NCI-H345 treated with DMSO at 0.1 percent for 48 hours (cell line): Measurements from ENCODE around the gene KDM4B.
A peak's percentile ranks its signal among the peaks of the same experiment; 100 is the strongest.

Experiments used
- DNase-seq: peaks from one replicate; lab custom pipeline; 2025; ENCODE audit not compliant: unreplicated experiment; lab: John Stamatoyannopoulos, UW

KDM4B gene

GRCh38 chr19:5012688-5013457 is 44.0 kb downstream of the KDM4B start:
- DNase-seq: no peak

- no peak for DNase-seq
These were observed 44.8 kb downstream of the KDM4B start for GRCh38 chr19:5013761-5014160.

GRCh38 chr19:5014941-5015340 is 46.0 kb downstream of the KDM4B start:
- no peak for DNase-seq

GRCh38 chr19:5016268-5016667 is 47.4 kb downstream of the KDM4B start:
- no peak for DNase-seq

GRCh38 chr19:5016781-5017180 is 47.9 kb downstream of the KDM4B start:
- no peak for DNase-seq

- no peak for DNase-seq
These were observed 48.3 kb downstream of the KDM4B start for GRCh38 chr19:5017235-5017634.

- no peak for DNase-seq
These were observed 49.5 kb downstream of the KDM4B start for GRCh38 chr19:5018224-5019015.

- no peak for DNase-seq
These were observed 51.5 kb downstream of the KDM4B start for GRCh38 chr19:5020368-5020767.

- DNase-seq: no peak
These were observed 52.1 kb downstream of the KDM4B start for GRCh38 chr19:5021046-5021445.

GRCh38 chr19:5022066-5022860 is 53.4 kb downstream of the KDM4B start:
- no peak for DNase-seq

GRCh38 chr19:5023128-5023571 is 54.2 kb downstream of the KDM4B start:
- no peak for DNase-seq

GRCh38 chr19:5024282-5024681 is 55.4 kb downstream of the KDM4B start:
- DNase-seq: no peak

- no peak for DNase-seq
These were observed 56.1 kb downstream of the KDM4B start for GRCh38 chr19:5025027-5025426.

- no peak for DNase-seq
These were observed 57.9 kb downstream of the KDM4B start for GRCh38 chr19:5026706-5027273.

- no peak for DNase-seq
These were observed 59.4 kb downstream of the KDM4B start for GRCh38 chr19:5028229-5028886.

GRCh38 chr19:5029596-5029995 is 60.7 kb downstream of the KDM4B start:
- peak; percentile 20 for DNase-seq

GRCh38 chr19:5030136-5030820 is 61.4 kb downstream of the KDM4B start:
- no peak for DNase-seq

GRCh38 chr19:5030822-5031221 is 61.9 kb downstream of the KDM4B start:
- no peak for DNase-seq

GRCh38 chr19:5031231-5032100 is 62.6 kb downstream of the KDM4B start:
- DNase-seq: peak; percentile 34
